Heart left ventricle (tissue), 16 donors: Measurements from ENCODE around the gene SLC13A4. TPM values are rescaled to one million over a fixed set of nuclear protein-coding genes. Genes with fewer than 3 reads are reported as not detected.
A peak's percentile ranks its signal among the peaks of the same experiment; 100 is the strongest.

Source experiments
- ATAC-seq, 4 donors: fragments of 200-7000 bp; cut with Tn5 transposase; one replicate each; pipeline ENCODE4 v1.9.1; 2020 to 2022; ENCODE audit warnings: moderate library complexity in 4 of 4, mild to moderate bottlenecking in 3 of 4, moderate number of reproducible peaks in 1 of 4
- DNase-seq, 5 donors: peaks; one replicate each; pipeline ENCODE4 v3.0.0-alpha.2; 2020
- H3K27ac ChIP-seq, 12 donors: fragments of 200-600 bp; sonication (generic) in 4 of 12; one replicate each; pipeline versions ENCODE4 v1.5.0 to v1.8.0; 2016 to 2022; ENCODE audit warnings: mild to moderate bottlenecking in 2 of 12
- H3K27me3 ChIP-seq, 9 donors: fragments of 200-600 bp; sonication (generic) in 2 of 9; one replicate each; pipeline versions ENCODE4 v1.5.1 to v1.8.0; 2016 to 2022; ENCODE audit warnings: mild to moderate bottlenecking in 3 of 9
- H3K36me3 ChIP-seq, 9 donors: fragments of 200-600 bp; sonication (generic) in 2 of 9; one replicate each; pipeline versions ENCODE4 v1.5.0 to v1.8.0; 2018 to 2022; ENCODE audit warnings: mild to moderate bottlenecking in 2 of 9
- H3K4me1 ChIP-seq, 12 donors: fragments of 200-600 bp; sonication (generic) in 4 of 12; one replicate each; pipeline versions ENCODE4 v1.5.0 to v1.8.0; 2016 to 2022; ENCODE audit warnings: mild to moderate bottlenecking in 3 of 12
- H3K4me3 ChIP-seq, 12 donors: fragments of 200-600 bp; sonication (generic) in 4 of 12; one replicate each; pipeline versions ENCODE4 v1.5.0 to v1.8.0; 2017 to 2022; ENCODE audit warnings: mild to moderate bottlenecking in 9 of 12, moderate library complexity in 4 of 12
- H3K9me3 ChIP-seq, 12 donors: fragments of 200-600 bp; sonication (generic) in 4 of 12; one replicate each; pipeline versions ENCODE4 v1.5.0 to v1.8.0; 2016 to 2022; ENCODE audit warnings: mild to moderate bottlenecking in 1 of 12
- CTCF ChIP-seq, 12 donors: fragments of 200-600 bp; sonication (generic) in 4 of 12; IDR thresholded peaks; one replicate each; pipeline versions ENCODE4 v1.5.0 to v1.8.0; 2018 to 2022; ENCODE audit warnings: antibody characterized with exemption in 12 of 12, mild to moderate bottlenecking in 5 of 12
- POLR2A ChIP-seq, 2 donors: fragments of 450-650 bp; IDR thresholded peaks; one replicate each; pipeline ENCODE4 v1.6.1; 2017; ENCODE audit warnings: antibody characterized with exemption in 2 of 2, mild to moderate bottlenecking in 2 of 2, moderate library complexity in 2 of 2
- WGBS, 4 donors: extraction: QIAGEN DNeasy Blood & Tissue Kit in 2 of 4; methylation state at CpG; one replicate each; pipeline versions ENCODE4 v1.1.5 to v1.1.7; 2013 to 2018; 5-methylcytosine and 5-hydroxymethylcytosine counted together
- intact Hi-C, 10 donors: fragments of 100-400 bp; cut with DNase I; formaldehyde crosslinking; loops; one replicate each; pipeline versions ENCODE4 v1.11.1 to v1.14.2; 2022
- polyA plus RNA-seq, 2 donors: library from polyadenylated mRNA; stranded (reverse); fragments of 200-250 nt; gene quantifications; one replicate each; pipeline ENCODE4 v1.2.3, GENCODE V29; 2013
- total RNA-seq, 9 donors: library from RNA; depleted of rRNA in 2 of 9; stranded (reverse); fragments of >200 nt in 2 of 9; fragmentation: NEBNext Ultra II Directional in 3 of 9; extraction: Animal tissue kit (Norgen Biotek cat#: 25700) in 3 of 9; gene quantifications; one replicate each; pipeline versions ENCODE4 v1.1.0 to v1.2.4, GENCODE V29; 2016 to 2023
- donor health status: ischemic (EF 13 %, LVEDD 7.1; RV severe dilation, severe dysfunction).
- donor health status: healthy with polysubstance abuse.
- donor health status: DM: no; HTN: yes; CAD: no.
- donor health status: DM: no; HTN: no; CAD: no.
- donor health status: ischemic (EF 25% LVEDD 6.9; RV normal size, moderate dysfunction).
- donor health status: ischemic (EF 25% LVEDD 5.7; RV mildly dilated, moderate dysfunction).
- donor health status: healthy.
- donor health status: DM: yes; HTN: yes; CAD: no.
- donor health status: ischemic (EF 35%, LVEDD 5.7; RV mildly dilated, moderate dysfunction).
- donor health status: nonischemic (EF 11% LVEDD 7.7; RV severe dilation, severe dysfunction).
- donor health status: DM: yes; HTN: yes; CAD: no.
- donor health status: PGD.
- donor health status: ischemic (EF 29% LVEDD 5.4; RV normal size, mild dysfunction).
- donor health status: nonischemic (EF 23%, LVEDD 6.1; RV moderate dilation, normal function).

SLC13A4 gene
- total and polyA plus RNA-seq, 11 donors, result 0.08 to 1.5 (median 0.46) TPM; not detected in 1

GRCh38 chr7:135770139-135770710 lies 42.2 kb upstream of the SLC13A4 start:
- TF ChIP-seq CTCF (IDR thresholded peaks at IDR 0.05) (no peak), POLR2A (IDR thresholded peaks at IDR 0.05) (no peak)
- H3K27ac ChIP-seq, result peak overlapping the region in 7 of 12 donors; percentile 61 to 92 (median 71)
- no peak overlapping the region for H3K4me3 ChIP-seq
- WGBS, 4 donors, result 94 to 97% (median 96%) methylated on average over 6 of the region's 6 CpGs
- ATAC-seq, result no peak
- H3K27me3 ChIP-seq, result no peaks in the 10 kb centered on the region
- intact Hi-C loops, result no loop called here
- H3K4me1 ChIP-seq, result peaks cover 0 to 57% (median 25%) of the 10 kb centered on the region in 12 donors
- no peak for DNase-seq
- H3K36me3 ChIP-seq, result no peaks in the 10 kb centered on the region
- H3K9me3 ChIP-seq, result no peaks in the 10 kb centered on the region

DNA sequence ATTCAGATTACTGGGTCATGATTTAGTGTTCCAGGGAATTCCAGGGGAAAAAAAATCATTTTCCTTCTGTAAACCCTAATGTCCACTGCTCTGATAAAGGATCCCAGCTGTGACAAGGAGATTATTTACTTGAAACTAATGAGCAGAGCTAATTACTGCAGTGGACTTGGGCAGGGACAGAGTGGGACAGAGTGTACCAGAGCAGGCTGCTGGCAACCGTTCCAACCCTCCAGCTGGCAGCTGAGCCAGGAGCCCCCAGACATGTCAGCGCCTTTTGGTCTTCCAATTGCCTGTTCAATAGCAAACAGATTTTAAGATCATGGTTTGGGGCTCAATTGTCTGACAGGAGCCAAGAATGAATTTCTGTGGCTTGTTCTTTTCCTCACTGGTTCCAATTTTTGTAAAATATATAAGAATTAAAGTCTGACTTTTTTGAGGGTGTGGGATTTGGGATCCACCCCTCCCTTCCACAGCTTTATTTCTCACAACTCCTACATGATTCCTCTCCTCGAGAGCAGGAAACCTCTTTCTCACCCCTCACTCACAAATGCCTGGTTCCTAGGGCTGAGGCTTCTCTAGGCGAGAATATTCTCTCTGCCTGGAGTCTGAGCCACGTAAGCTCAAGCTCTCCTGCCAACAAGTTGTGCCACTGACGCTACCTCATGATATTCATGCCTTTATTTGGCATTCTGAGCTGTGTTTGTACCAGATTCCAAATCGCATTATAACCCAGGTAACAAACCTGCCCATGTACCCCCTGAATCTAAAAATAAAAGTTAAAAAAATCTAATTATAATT lies 41.2 kb upstream of the SLC13A4 start:
- intact Hi-C loops, result loop anchor here in 1 of 10 donors (10.0 kb wide), 1 partner anchor 94 kb away; no protein-coding TSS in a partner anchor
- Histone ChIP-seq H3K27me3 (no peaks in the 10 kb centered on the region), H3K27ac (peak overlapping the region; percentile 34 to 92 (median 72)), H3K4me1 (peaks cover 0 to 47% (median 22%) of the 10 kb centered on the region in 12 donors), H3K9me3 (no peaks in the 10 kb centered on the region), H3K4me3 (no peak overlapping the region), H3K36me3 (no peaks in the 10 kb centered on the region)
- WGBS, 4 donors, result 40 to 52% (median 46%) methylated on average over 7 of the region's 7 CpGs
- peak; percentile 82 to 96 (median 90) for ATAC-seq
- DNase-seq, result peak in 4 of 5 donors; percentile 52 to 84 (median 76)
- TF ChIP-seq POLR2A (IDR thresholded peaks at IDR 0.05) (no peak), CTCF (IDR thresholded peaks at IDR 0.05) (no peak)

- H3K27ac ChIP-seq, result peak overlapping the region; percentile 31 to 92 (median 72)
- intact Hi-C loops, result loop anchor here in 1 of 10 donors (10.0 kb wide), 1 partner anchor 94 kb away; no protein-coding TSS in a partner anchor
Observed at GRCh38 chr7:135768467-135768866, 40.5 kb upstream of the SLC13A4 start.

More at GRCh38 chr7:135768467-135768866, 40.5 kb upstream of the SLC13A4 start:
- ATAC-seq, result peak in 1 of 4 donors; percentile 26
- Histone ChIP-seq H3K4me1 (peaks cover 0 to 40% (median 20%) of the 10 kb centered on the region in 12 donors), H3K27me3 (no peaks in the 10 kb centered on the region), H3K4me3 (no peak overlapping the region), H3K36me3 (no peaks in the 10 kb centered on the region), H3K9me3 (no peaks in the 10 kb centered on the region)
- 53 to 69% (median 55%) methylated on average over 4 of the region's 4 CpGs for whole genome bisulfite sequencing, 4 donors
- TF ChIP-seq POLR2A (IDR thresholded peaks at IDR 0.05) (no peak), CTCF (IDR thresholded peaks at IDR 0.05) (no peak)
- DNase-seq, result no peak
